ENCODE data around the gene POLR2C.

The POLR2C gene

GRCh38 chr16:57452021-57452420, 10.5 kb upstream of the POLR2C start:
- no peak for DNase-seq

GRCh38 chr16:57462978-57463362, 491 bp downstream of the POLR2C start:
- no peak for DNase-seq

DNA sequence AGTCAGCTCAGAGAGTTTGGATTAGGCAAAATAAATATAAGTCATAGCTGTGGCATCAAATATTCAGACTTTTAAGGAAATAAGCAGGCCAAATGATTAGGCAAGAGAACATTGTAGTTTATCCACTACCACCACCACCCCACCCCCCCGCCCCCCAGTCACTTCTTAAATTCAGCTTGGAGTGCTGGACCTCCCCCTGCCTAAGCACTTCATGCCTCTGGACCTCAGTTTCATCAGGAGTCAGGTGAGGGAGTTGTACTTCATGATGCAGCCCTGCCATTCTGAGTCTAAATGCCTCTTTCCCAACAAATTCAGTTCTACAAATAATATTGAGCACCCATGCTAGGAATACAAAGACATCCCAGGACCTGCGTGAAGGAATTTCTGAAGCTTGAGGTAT, 2.0 kb downstream of the POLR2C start:
- DNase-seq = no peak

DNA sequence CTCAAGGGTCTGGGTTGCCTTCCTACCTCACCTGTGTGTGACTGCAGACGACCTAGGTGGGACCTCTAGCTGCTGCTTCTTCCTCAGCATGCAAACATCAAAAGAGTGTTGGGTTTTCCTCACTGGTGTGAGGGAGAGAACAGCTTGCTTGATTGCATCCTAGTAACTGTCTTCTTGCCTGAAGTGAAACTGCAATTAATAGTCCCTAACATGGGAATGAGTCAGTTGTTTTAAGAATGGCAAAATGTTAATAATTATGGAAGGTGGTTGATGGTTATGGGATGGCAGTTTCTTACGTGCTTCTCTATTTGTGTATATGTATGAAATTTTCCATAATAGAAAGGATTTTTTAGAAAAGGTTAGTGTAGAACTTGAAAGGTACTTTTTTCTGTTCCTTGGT, 5.9 kb downstream of the POLR2C start:
- no peak for DNase-seq

- DNase-seq = no peak
Observed at GRCh38 chr16:57469046-57469445, 6.6 kb downstream of the POLR2C start.

DNA sequence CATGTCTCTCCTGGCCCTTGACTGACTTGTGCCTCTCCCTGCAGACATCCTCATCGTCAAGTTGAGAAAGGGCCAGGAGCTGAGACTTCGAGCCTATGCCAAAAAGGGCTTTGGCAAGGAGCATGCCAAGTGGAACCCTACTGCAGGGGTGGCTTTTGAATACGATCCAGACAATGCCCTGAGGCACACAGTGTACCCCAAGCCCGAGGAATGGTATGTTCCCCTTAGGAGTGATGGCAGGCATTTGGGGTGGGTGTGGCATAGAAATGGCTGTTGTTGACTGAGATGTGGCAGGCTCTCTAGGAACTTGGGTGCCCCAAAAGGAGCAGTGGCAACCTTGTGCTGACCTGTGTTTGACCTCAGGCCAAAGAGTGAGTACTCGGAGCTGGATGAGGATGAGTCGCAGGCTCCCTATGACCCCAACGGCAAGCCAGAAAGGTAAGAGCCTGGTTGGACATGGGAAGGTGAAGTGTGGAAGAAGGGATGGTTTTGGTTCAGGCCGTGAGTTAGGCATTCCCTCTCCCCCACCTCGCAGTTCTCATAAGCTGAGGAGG, 7.5 kb downstream of the POLR2C start:
- no peak for DNase-seq

GRCh38 chr16:57470711-57471110, 8.2 kb downstream of the POLR2C start:
- DNase-seq = no peak

DNA sequence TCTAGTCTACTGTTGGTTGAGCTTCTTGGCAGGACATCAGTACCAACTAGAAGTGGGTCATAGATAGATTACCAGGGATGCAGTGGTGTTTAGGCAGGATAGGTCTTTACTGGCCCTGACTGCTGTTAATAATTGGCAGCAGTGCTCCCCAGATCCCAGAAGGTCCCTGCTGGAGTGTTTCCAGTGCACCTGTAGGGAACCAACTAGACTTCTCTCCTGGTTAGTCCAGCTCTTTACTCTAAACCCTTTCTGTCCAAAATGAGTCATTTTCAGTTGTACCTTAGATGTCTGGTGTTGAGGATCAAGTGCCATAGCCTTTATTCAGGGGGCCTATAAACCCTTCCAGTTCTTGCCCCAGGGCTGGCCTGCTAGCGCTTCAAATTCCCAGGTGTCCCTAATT, 8.7 kb downstream of the POLR2C start:
- no peak for DNase-seq

- DNase-seq = no peak
Observed at GRCh38 chr16:57471852-57472664, 9.6 kb downstream of the POLR2C start.

DNA sequence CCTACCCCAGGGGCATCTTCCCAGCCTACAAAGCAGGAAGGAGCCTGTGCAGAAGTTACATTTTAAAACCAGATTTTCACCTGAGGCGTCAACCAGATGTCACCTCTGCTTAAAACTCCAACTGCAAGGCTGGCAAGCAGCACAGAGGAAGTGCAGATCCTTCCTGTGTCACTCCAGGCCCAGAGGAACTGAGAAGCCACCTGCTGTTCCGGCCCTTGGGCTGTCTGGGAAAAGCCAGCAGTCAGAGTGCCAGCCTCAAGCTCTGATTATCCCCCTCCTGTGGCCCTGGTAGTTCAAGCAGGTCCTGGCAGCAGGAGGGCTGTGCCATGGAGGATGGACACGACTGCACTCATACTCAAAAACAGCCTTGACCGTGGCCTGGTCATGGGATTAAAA, 10.2 kb downstream of the POLR2C start:
- no peak for DNase-seq

DNA sequence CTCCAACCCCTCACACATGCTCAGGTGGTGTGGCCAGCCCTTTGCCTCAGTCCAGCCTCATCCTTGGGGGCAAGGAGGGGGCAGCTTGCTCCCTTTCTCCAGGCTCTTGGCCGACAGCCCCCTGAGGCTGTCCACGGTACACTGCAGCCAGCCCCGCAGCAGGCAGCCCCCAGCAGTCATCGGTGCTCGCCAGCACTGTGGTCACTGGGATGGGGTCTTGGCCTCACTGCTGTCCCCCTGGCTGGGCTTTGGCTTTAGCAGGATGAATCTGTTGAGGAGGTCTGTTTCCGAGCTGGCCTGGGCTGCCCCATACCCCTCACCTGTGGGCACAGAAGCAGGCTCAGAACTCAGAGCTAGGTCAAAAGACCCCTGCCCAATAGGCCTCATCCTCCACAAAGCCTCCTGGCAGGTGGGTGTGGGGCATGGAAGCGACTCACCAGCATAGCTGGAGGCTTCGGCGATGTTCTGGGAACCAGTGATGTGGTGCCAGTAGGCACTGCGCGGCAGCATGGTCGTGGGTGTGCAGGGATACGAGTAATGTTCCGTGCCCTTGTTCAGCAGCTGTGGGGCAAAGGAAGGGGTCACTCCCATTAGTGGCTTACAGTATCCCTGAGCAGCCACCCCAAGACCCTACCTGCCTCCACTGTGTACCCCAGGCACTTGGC, 10.8 kb downstream of the POLR2C start:
- no peak for DNase-seq

DNA sequence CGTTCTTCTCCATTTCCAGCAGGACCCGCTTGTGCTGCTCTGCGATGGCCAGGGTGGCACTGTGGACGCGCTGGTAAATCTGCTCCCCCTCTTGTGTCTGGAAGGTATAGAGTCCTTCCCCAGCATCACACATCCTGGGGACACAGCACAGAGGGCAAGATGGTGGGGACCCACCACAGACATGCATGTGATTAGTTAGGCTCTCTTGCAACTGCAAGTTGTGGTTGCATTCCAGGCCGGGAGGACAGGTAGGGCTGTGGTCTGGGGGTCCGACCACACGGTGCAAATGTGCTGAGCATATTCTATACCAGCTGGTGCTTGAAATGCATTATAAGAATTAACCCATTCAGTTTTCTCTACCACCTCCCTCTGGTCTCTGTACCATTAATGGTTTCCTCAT, 11.4 kb downstream of the POLR2C start:
- no peak for DNase-seq

GRCh38 chr16:57474671-57475661, 12.5 kb downstream of the POLR2C start:
- no peak for DNase-seq

- DNase-seq = peak; percentile 52
Observed at GRCh38 chr16:57475711-57476339, 13.3 kb downstream of the POLR2C start.

- no peak for DNase-seq
Observed at GRCh38 chr16:57476546-57477410, 14.3 kb downstream of the POLR2C start.

- DNase-seq = no peak
Observed at GRCh38 chr16:57477531-57478202, 15.2 kb downstream of the POLR2C start.

DNA sequence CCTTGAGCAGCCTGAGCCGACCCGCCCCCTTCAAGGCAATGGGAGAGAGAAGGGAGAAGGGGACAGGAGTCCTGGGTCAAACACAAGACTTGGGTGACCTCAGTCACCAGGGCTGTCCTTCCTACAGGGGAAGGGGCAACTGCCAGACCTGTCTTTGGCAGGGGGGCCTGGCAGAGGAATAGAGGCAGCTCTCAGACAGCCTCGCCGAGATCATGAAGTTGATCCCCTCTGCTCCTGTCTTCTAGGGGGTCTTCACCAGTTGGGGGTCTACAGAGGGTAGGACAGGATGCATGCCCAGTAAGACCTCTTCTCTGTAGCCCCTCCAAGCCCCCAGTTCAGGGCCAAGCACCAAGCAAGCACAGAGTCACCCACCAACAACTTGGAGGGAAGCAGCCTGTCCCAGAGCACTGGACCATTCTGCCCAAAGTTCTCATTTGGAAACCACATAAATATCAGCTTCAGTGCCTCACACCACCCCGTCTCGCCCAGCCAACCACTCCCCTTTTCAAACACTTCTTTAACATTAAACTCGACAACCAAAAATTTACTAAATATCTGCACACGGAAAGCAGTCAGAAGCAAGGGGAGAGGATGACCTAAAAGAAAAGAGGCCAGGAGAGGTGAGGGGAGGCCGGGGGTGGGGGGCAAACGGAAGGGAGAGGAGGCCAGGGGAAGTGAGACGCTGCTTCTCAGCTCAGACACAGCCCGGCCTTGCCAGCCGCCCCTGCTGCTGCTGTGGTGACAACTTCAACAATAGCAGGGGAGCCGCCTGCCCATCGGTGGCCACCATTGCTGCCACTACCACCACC, 16.1 kb downstream of the POLR2C start:
- no peak for DNase-seq

- no peak for DNase-seq
Observed at GRCh38 chr16:57479205-57479975, 16.9 kb downstream of the POLR2C start.
